ENCODE measurements around the gene OR8K5. TPM values are rescaled to one million over a fixed set of nuclear protein-coding genes. Genes with fewer than 3 reads are reported as not detected.
"Not testable (repeated sequence)": the region's sequence is repeated elsewhere in the genome, so short reads cannot be mapped to it uniquely, and the experiment has no call there.

OR8K5 gene
- total and polyA plus RNA-seq, 3 donors from 2014 or later: 0.87 TPM; not detected in 2

- intact Hi-C loops (cut with DNase I; ENCODE audit: low total_unique reads): no loop called here
- no peak for DNase-seq
- H3K36me3 ChIP-seq (ENCODE audit: low read depth, missing control alignments): no peaks in the 10 kb centered on the region
- H3K4me1 ChIP-seq: no peaks in the 10 kb centered on the region
- no peaks in the 10 kb centered on the region for H3K27me3 ChIP-seq
- no peaks in the 10 kb centered on the region for H3K9me3 ChIP-seq
- H3K27ac ChIP-seq: no peak overlapping the region
- TF ChIP-seq POLR2A (IDR thresholded peaks at IDR 0.05) (no peak), CTCF (IDR thresholded peaks at IDR 0.05) (no peak)
- 63 to 85% methylated on average over 1 of the region's 1 CpG for WGBS, 2 donors
- H3K4me3 ChIP-seq: no peak overlapping the region
Observed at GRCh38 chr11:56151376-56151775, 8.7 kb downstream of the OR8K5 start.

- H3K4me1 ChIP-seq; H3K36me3 ChIP-seq (ENCODE audit: low read depth, missing control alignments); H3K27me3 ChIP-seq; intact Hi-C loops (cut with DNase I; ENCODE audit: low total_unique reads); H3K27ac ChIP-seq; H3K9me3 ChIP-seq; DNase-seq; H3K4me3 ChIP-seq: not testable (repeated sequence)
- WGBS, 2 donors: 77 to 88% methylated on average over 6 to 20 of the region's 30 CpGs
Observed at GRCh38 chr11:56143681-56144080, 16.4 kb downstream of the OR8K5 start.

- intact Hi-C loops (cut with DNase I; ENCODE audit: low total_unique reads): no loop called here
- no peak for TF ChIP-seq CTCF (IDR thresholded peaks at IDR 0.05)
- no peak for TF ChIP-seq POLR2A (IDR thresholded peaks at IDR 0.05)
- Histone ChIP-seq H3K36me3 (ENCODE audit: low read depth, missing control alignments) (no peaks in the 10 kb centered on the region), H3K27me3 (no peaks in the 10 kb centered on the region), H3K4me3 (no peak within 1 kb of the TSS), H3K4me1 (no peaks in the 10 kb centered on the region), H3K9me3 (no peaks in the 10 kb centered on the region), H3K27ac (no peak within 1 kb of the TSS)
- no peak for DNase-seq
Observed at GRCh38 chr11:56140151-56140661, 19.9 kb downstream of the OR8K5 start, which contains the start of gene OR8J3. Gene OR8J3, minus strand, starts transcription at chr11:56140201. Its CDS starts 2,483 bp downstream, at chr11:56137718.

DNA sequence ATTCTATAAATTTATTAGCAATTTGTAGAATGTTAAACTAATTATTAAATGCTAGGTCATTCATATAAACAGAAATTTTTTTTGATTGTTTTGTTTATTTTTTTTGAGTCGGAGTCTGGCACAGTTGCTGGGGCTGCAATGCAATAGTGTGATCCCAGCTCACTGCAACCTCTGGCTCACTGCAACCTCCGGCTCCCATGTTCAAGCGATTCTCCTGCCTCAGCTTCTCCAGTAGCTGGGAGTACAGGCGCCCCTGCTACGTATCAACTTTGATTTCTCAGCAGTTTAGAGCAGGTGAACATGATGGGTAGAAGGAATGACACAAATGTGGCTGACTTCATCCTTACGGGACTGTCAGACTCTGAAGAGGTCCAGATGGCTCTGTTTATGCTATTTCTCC, 38.0 kb downstream of the OR8K5 start, which contains the start of gene OR8H3:
TSS of gene OR8H3 (plus strand) at position 301 of the 400 bp plus-strand sequence. CDS start at position 301, 0 bp downstream.
- Histone ChIP-seq H3K36me3 (ENCODE audit: low read depth, missing control alignments) (no peaks in the 10 kb centered on the region), H3K4me1 (no peaks in the 10 kb centered on the region), H3K4me3 (no peak within 1 kb of the TSS), H3K27me3 (no peaks in the 10 kb centered on the region), H3K27ac (no peak within 1 kb of the TSS), H3K9me3 (no peaks in the 10 kb centered on the region)
- no peak for DNase-seq
- TF ChIP-seq CTCF (IDR thresholded peaks at IDR 0.05) (no peak), POLR2A (IDR thresholded peaks at IDR 0.05) (no peak)
- WGBS, 2 donors: 46 to 84% methylated on average over 6 of the region's 6 CpGs
- intact Hi-C loops (cut with DNase I; ENCODE audit: low total_unique reads): no loop called here

Other genes starting within 250 kb of the OR8K5 start
- gene OR5W2, start 245.7 kb downstream of the OR8K5 start, total RNA-seq: not detected
- gene OR5W2, start 245.7 kb downstream of the OR8K5 start, polyA plus RNA-seq (ENCODE audit: insufficient read depth, low read depth, low replicate concordance): not detected
- gene OR5I1, start 223.9 kb downstream of the OR8K5 start, total RNA-seq: not detected
- gene OR5I1, start 223.9 kb downstream of the OR8K5 start, polyA plus RNA-seq (ENCODE audit: insufficient read depth, low read depth, low replicate concordance): not detected
- under 1 TPM in 1 of 2 donors, not detected in 1; 0.19 TPM for gene OR10AG1, start 190.4 kb downstream of the OR8K5 start, total RNA-seq
- gene OR10AG1, start 190.4 kb downstream of the OR8K5 start, polyA plus RNA-seq (ENCODE audit: insufficient read depth, low read depth, low replicate concordance): not detected
- gene OR5F1, start 165.7 kb downstream of the OR8K5 start, total RNA-seq: not detected
- gene OR5F1, start 165.7 kb downstream of the OR8K5 start, polyA plus RNA-seq (ENCODE audit: insufficient read depth, low read depth, low replicate concordance): not detected
- gene OR5AS1, start 132.7 kb downstream of the OR8K5 start, total RNA-seq: under 1 TPM in 1 of 2 donors, not detected in 1; 0.16 TPM
- not detected for gene OR5AS1, start 132.7 kb downstream of the OR8K5 start, polyA plus RNA-seq (ENCODE audit: insufficient read depth, low read depth, low replicate concordance)
- gene OR8I2, start 67.0 kb downstream of the OR8K5 start, total RNA-seq: not detected
- not detected for gene OR8I2, start 67.0 kb downstream of the OR8K5 start, polyA plus RNA-seq (ENCODE audit: insufficient read depth, low read depth, low replicate concordance)
- not detected for gene OR8H2, start 56.6 kb downstream of the OR8K5 start, total RNA-seq
- gene OR8H2, start 56.6 kb downstream of the OR8K5 start, polyA plus RNA-seq (ENCODE audit: insufficient read depth, low read depth, low replicate concordance): not detected
- gene OR8H3, start 37.9 kb downstream of the OR8K5 start, total RNA-seq: not detected
- gene OR8H3, start 37.9 kb downstream of the OR8K5 start, polyA plus RNA-seq (ENCODE audit: insufficient read depth, low read depth, low replicate concordance): not detected
- gene OR8J3, start 20.1 kb downstream of the OR8K5 start, total RNA-seq: not detected
- gene OR8J3, start 20.1 kb downstream of the OR8K5 start, polyA plus RNA-seq (ENCODE audit: insufficient read depth, low read depth, low replicate concordance): not detected
- not detected for gene OR5J2, start 16.3 kb upstream of the OR8K5 start, total RNA-seq
- gene OR5J2, start 16.3 kb upstream of the OR8K5 start, polyA plus RNA-seq (ENCODE audit: insufficient read depth, low read depth, low replicate concordance): not detected
- not detected for gene OR5T2, start 73.9 kb upstream of the OR8K5 start, total RNA-seq
- not detected for gene OR5T2, start 73.9 kb upstream of the OR8K5 start, polyA plus RNA-seq (ENCODE audit: insufficient read depth, low read depth, low replicate concordance)
- not detected for gene OR5T3, start 91.9 kb upstream of the OR8K5 start, total RNA-seq
- not detected for gene OR5T3, start 91.9 kb upstream of the OR8K5 start, polyA plus RNA-seq (ENCODE audit: insufficient read depth, low read depth, low replicate concordance)
- gene OR5T1, start 113.8 kb upstream of the OR8K5 start, total RNA-seq: not detected
- not detected for gene OR5T1, start 113.8 kb upstream of the OR8K5 start, polyA plus RNA-seq (ENCODE audit: insufficient read depth, low read depth, low replicate concordance)
- under 1 TPM in 1 of 2 donors, not detected in 1; 0.08 TPM for gene OR8H1, start 131.9 kb upstream of the OR8K5 start, total RNA-seq
- gene OR8H1, start 131.9 kb upstream of the OR8K5 start, polyA plus RNA-seq (ENCODE audit: insufficient read depth, low read depth, low replicate concordance): not detected
- gene OR8K3, start 154.8 kb upstream of the OR8K5 start, total RNA-seq: not detected
- not detected for gene OR8K3, start 154.8 kb upstream of the OR8K5 start, polyA plus RNA-seq (ENCODE audit: insufficient read depth, low read depth, low replicate concordance)
- gene OR8K1, start 185.7 kb upstream of the OR8K5 start, total RNA-seq: not detected
- gene OR8K1, start 185.7 kb upstream of the OR8K5 start, polyA plus RNA-seq (ENCODE audit: insufficient read depth, low read depth, low replicate concordance): not detected
- gene OR8J1, start 194.0 kb upstream of the OR8K5 start, total RNA-seq: not detected
- gene OR8J1, start 194.0 kb upstream of the OR8K5 start, polyA plus RNA-seq (ENCODE audit: insufficient read depth, low read depth, low replicate concordance): not detected
- gene OR8U1, start 215.3 kb upstream of the OR8K5 start, total RNA-seq: not detected
- not detected for gene OR8U1, start 215.3 kb upstream of the OR8K5 start, polyA plus RNA-seq (ENCODE audit: insufficient read depth, low read depth, low replicate concordance)